Measurements from ENCODE around the gene CCDC149.

CCDC149 gene

DNA sequence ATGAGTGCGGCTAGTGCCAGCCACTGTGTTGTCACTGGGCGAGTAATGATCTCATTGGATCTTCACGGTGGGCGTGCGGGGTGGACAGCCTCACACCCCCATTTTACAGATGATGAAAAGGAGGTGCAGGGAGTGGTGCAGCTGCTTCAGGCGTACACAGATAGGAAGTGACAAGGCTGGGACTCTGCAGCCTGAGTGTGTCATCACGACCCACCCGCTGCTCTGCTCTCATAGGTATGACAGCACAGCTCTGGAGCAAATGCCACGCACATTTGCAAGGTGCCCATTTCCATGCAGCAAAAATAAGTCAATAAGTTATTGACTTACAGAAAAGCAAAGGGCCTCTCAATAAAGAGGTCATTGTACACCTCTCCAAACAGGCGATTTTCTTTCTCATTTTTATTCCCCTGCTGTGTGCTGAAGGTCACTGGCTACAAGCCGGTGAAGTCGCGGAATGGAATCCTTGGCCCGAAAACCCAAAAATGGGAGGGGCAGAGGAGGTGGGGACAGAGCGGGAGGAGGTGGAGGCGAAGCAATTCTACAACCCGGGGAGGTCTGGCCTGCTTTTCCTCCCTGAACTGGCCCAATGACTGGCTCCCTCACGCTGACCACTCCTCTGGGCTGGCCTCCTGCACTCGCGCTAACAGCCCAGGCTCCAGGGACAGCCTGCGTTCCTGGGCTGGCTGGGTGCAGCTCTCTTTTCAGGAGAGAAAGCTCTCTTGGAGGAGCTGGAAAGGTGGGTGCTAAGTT lies 117.8 kb downstream of the CCDC149 start, which contains the start of gene SOD3:
Gene SOD3, plus strand, starts transcription at position 658 of the 750 bp plus-strand sequence. CDS start 3,949 bp downstream, outside the sequence.
- H3K27ac ChIP-seq (ENCODE audit: low read depth, low read length): no peak within 1 kb of the TSS

DNA sequence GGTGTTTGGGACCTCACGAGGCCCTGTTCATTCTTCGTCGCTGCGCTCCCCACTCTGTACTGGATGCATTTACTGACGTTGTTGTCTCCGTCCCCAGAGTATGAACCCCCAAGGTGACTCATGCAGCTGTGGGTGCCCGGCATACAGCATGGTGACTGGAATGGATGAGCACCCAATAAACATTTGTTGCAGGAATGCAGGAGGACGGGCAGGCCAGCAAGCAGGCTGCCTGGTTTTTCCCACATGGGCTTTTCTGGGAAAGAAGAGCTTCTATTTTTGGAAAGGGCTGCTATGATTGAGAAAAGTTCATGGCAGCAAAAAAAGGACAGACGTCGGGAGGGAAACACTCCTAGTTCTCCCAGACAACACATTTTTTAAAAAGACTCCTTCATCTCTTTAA lies 118.4 kb downstream of the CCDC149 start:
- Histone ChIP-seq H3K4me3 (ENCODE audit: low read depth, low read length) (peak overlapping the region; percentile 59; the same call in 1 of the 2 replicates), H3K27ac (ENCODE audit: low read depth, low read length) (no peak overlapping the region)

More for the DNA sequence above, 117.8 kb downstream of the CCDC149 start, which contains the start of gene SOD3:
- Histone ChIP-seq H3K9me3 (ENCODE audit: control insufficient read depth, insufficient read depth, low read depth, low read length) (no peaks in the 10 kb centered on the region), H3K4me3 (ENCODE audit: low read depth, low read length) (peak within 1 kb of the TSS; percentile 59), H3K36me3 (ENCODE audit: control insufficient read depth, insufficient read depth, low read length) (no peaks in the 10 kb centered on the region), H3K4me1 (ENCODE audit: control insufficient read depth, insufficient read depth, low read length) (peaks cover 20% of the 10 kb centered on the region), H3K27me3 (ENCODE audit: control insufficient read depth, insufficient read depth, low read length) (peaks cover 52% of the 10 kb centered on the region), H3K9ac (ENCODE audit: low read length) (no peak within 1 kb of the TSS)

DNA sequence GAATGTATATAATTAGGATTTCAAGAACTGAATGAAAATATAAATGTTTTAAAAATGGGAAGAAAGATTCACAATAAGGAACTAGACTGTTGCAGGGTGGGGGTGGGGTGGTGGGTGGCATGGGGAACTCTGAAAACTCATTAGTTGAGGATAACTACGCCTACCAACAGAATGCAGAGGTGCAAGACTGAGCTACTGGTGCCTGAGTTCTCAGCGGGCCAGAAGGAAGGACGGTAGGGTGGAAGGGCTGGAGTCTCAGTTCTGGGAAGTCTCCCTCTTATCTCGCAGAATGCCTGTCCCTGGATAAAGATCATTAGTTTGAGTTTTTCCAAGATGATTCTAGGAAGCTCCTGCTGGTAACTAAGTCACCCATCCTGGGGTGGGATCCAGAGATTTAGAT lies 118.8 kb downstream of the CCDC149 start:
- no peaks in the 10 kb centered on the region for H3K9me3 ChIP-seq (ENCODE audit: control insufficient read depth, insufficient read depth, low read depth, low read length)
- H3K4me3 ChIP-seq (ENCODE audit: low read depth, low read length): no peak overlapping the region
- peaks cover 41% of the 10 kb centered on the region for H3K27me3 ChIP-seq (ENCODE audit: control insufficient read depth, insufficient read depth, low read length)
- no peaks in the 10 kb centered on the region for H3K36me3 ChIP-seq (ENCODE audit: control insufficient read depth, insufficient read depth, low read length)
- H3K27ac ChIP-seq (ENCODE audit: low read depth, low read length): no peak overlapping the region
- no peak overlapping the region for H3K9ac ChIP-seq (ENCODE audit: low read length)
- peaks cover 20% of the 10 kb centered on the region for H3K4me1 ChIP-seq (ENCODE audit: control insufficient read depth, insufficient read depth, low read length)

More for the DNA sequence above, 118.4 kb downstream of the CCDC149 start:
- no peaks in the 10 kb centered on the region for H3K36me3 ChIP-seq (ENCODE audit: control insufficient read depth, insufficient read depth, low read length)
- no peaks in the 10 kb centered on the region for H3K9me3 ChIP-seq (ENCODE audit: control insufficient read depth, insufficient read depth, low read depth, low read length)
- peaks cover 45% of the 10 kb centered on the region for H3K27me3 ChIP-seq (ENCODE audit: control insufficient read depth, insufficient read depth, low read length)
- H3K4me1 ChIP-seq (ENCODE audit: control insufficient read depth, insufficient read depth, low read length): peaks cover 20% of the 10 kb centered on the region
- H3K9ac ChIP-seq (ENCODE audit: low read length): no peak overlapping the region

DNA sequence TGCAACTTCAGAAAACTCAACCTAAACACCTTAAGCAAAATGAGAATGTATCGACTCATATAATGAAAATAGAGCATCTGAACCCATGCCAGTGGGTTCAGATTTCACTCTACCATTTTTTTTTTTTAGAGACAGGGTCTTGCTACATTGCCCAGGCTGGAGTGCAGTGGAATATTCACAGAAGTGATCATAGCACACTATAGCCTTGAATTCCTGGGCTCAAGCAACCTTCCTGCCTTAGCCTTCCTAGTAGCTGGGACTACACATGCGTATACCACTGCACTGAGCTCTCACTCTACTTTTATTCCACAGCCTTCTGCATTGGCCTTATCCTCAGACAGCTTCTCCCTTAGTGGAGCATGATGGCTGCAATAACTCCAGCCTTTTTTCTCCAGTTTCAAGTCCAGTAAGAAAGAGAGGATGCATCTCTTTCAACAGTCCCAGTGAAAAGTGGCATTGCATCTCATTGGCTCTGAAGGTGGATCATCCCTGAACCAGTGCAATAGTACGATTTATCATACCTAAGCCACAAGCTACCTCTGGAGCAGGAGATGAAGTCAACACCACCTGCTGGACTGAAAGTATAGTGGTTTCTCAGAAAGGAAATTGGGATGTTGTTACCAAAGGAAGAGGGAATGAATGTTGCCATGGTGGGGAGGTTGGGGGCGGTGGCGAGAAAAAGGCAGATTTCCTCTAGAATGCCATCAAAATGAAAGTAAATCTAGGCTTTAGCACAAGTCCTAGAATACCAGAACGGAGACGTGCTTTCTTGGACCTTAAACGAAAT lies 119.4 kb downstream of the CCDC149 start:
- Histone ChIP-seq H3K4me1 (ENCODE audit: control insufficient read depth, insufficient read depth, low read length) (peaks cover 20% of the 10 kb centered on the region), H3K36me3 (ENCODE audit: control insufficient read depth, insufficient read depth, low read length) (no peaks in the 10 kb centered on the region), H3K4me3 (ENCODE audit: low read depth, low read length) (no peak overlapping the region), H3K9ac (ENCODE audit: low read length) (no peak overlapping the region), H3K9me3 (ENCODE audit: control insufficient read depth, insufficient read depth, low read depth, low read length) (no peaks in the 10 kb centered on the region), H3K27me3 (ENCODE audit: control insufficient read depth, insufficient read depth, low read length) (peaks cover 35% of the 10 kb centered on the region), H3K27ac (ENCODE audit: low read depth, low read length) (no peak overlapping the region)

DNA sequence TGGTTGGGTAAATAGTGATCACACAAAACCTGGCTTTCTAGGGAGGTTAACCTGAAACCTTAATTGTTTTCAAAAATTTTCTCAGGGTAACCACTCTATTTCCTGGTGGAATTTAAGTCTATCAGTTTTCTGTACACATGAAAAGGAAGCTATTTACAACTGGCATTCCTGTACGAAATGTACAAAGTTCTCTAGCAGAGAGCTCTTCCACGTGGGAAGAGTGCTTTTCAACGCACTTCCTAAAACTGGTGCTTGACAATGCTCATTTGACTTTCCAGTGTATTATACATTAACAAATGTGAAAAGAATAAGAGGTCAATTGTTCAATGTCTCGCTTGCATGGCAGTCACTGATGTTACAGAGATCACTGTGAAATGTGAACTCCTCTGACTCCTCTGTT lies 120.3 kb downstream of the CCDC149 start:
- no peak overlapping the region for H3K27ac ChIP-seq (ENCODE audit: low read depth, low read length)
- no peak overlapping the region for H3K9ac ChIP-seq (ENCODE audit: low read length)

DNA sequence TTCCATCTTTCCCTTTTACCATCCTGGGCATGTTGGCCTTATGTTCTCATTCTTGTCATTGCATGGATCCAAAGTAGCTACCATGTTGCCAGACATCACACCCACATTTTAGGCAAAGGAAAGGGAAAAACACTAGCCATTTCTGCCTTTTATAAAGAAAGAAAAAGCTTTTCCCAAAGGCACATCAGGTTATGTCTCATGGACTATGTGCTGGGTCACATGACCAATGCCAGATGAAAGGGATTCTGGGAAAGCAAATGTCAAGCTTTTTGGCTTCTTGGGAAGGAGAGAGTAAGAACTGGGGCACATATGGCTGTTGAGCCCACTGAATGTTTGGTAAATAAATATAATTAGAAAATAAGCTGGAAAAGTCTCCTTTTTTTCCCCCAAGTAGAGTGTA lies 121.8 kb downstream of the CCDC149 start:
- H3K9me3 ChIP-seq (ENCODE audit: control insufficient read depth, insufficient read depth, low read depth, low read length): no peaks in the 10 kb centered on the region; the same call in 1 of the 2 replicates
- H3K4me3 ChIP-seq (ENCODE audit: low read depth, low read length): no peak overlapping the region
- no peak overlapping the region for H3K9ac ChIP-seq (ENCODE audit: low read length)
- no peak overlapping the region for H3K27ac ChIP-seq (ENCODE audit: low read depth, low read length)
- H3K4me1 ChIP-seq (ENCODE audit: control insufficient read depth, insufficient read depth, low read length): peaks cover 18% of the 10 kb centered on the region
- no peaks in the 10 kb centered on the region for H3K36me3 ChIP-seq (ENCODE audit: control insufficient read depth, insufficient read depth, low read length)
- peaks cover 11% of the 10 kb centered on the region for H3K27me3 ChIP-seq (ENCODE audit: control insufficient read depth, insufficient read depth, low read length)

More for the DNA sequence above, 120.3 kb downstream of the CCDC149 start:
- Histone ChIP-seq H3K4me1 (ENCODE audit: control insufficient read depth, insufficient read depth, low read length) (peaks cover 20% of the 10 kb centered on the region), H3K27me3 (ENCODE audit: control insufficient read depth, insufficient read depth, low read length) (peaks cover 26% of the 10 kb centered on the region), H3K4me3 (ENCODE audit: low read depth, low read length) (no peak overlapping the region), H3K36me3 (ENCODE audit: control insufficient read depth, insufficient read depth, low read length) (no peaks in the 10 kb centered on the region), H3K9me3 (ENCODE audit: control insufficient read depth, insufficient read depth, low read depth, low read length) (no peaks in the 10 kb centered on the region)

DNA sequence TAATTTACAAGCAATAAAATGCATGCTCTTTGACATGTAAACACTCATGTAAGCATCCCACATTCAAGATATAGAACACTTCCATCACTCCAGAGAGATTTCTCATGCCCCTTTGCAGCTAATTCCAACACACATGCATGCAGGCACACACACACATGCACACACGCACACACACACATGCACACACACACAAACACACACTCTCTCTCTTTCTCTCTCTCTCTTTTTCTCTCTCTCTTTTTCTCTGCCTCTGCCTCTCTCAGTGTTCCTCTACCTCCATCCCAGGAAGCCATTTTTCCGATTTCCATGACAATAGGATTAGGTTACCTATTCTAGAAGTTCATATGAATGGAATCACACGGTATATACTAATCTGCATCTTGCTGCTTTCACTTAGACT lies 129.3 kb downstream of the CCDC149 start:
- H3K9me3 ChIP-seq (ENCODE audit: control insufficient read depth, insufficient read depth, low read depth, low read length): no peaks in the 10 kb centered on the region; the same call in 1 of the 2 replicates
- no peak overlapping the region for H3K27ac ChIP-seq (ENCODE audit: low read depth, low read length)
- H3K4me3 ChIP-seq (ENCODE audit: low read depth, low read length): no peak overlapping the region
- no peaks in the 10 kb centered on the region for H3K36me3 ChIP-seq (ENCODE audit: control insufficient read depth, insufficient read depth, low read length)
- peaks cover 5% of the 10 kb centered on the region; the same call in 1 of the 2 replicates for H3K4me1 ChIP-seq (ENCODE audit: control insufficient read depth, insufficient read depth, low read length)
- H3K9ac ChIP-seq (ENCODE audit: low read length): no peak overlapping the region
- H3K27me3 ChIP-seq (ENCODE audit: control insufficient read depth, insufficient read depth, low read length): no peaks in the 10 kb centered on the region

DNA sequence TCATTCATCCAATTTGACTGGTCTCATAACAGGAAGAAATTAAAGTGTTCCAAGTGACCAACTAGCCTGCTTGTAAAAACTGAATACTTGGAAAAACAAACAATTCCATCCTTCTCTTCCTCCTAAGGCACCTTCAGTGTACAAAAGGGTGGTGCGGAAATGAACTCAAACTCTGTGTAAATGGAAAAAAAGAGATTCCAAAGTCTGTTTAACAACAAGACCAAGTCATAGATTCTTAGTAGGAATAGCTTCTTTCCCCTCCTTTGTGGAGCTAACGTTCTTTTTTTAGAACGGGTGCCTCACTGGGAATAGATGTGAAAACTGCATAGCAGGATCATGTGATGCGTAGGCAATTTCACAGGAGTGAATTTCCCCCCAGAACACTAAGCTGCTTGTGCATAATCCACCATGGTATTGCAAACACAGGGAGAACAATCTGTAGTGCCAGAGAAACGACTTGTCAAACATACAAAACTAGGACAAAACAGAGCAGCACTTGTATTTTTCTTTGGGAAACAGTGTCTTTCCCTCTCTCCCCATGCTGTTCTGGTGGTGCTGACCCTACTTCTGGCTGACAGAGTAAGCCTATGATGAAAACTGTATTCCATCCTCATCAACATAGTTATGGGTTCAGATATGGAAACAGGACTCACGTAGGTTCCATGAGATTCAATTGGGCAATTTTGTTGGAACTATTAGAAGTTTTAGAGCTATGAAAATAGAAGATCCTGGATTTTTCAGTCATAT lies 130.7 kb downstream of the CCDC149 start:
- Histone ChIP-seq H3K9me3 (ENCODE audit: control insufficient read depth, insufficient read depth, low read depth, low read length) (no peaks in the 10 kb centered on the region; the same call in 1 of the 2 replicates), H3K27ac (ENCODE audit: low read depth, low read length) (no peak overlapping the region), H3K27me3 (ENCODE audit: control insufficient read depth, insufficient read depth, low read length) (no peaks in the 10 kb centered on the region), H3K4me3 (ENCODE audit: low read depth, low read length) (no peak overlapping the region), H3K4me1 (ENCODE audit: control insufficient read depth, insufficient read depth, low read length) (peaks cover 5% of the 10 kb centered on the region; the same call in 1 of the 2 replicates), H3K9ac (ENCODE audit: low read length) (no peak overlapping the region), H3K36me3 (ENCODE audit: control insufficient read depth, insufficient read depth, low read length) (no peaks in the 10 kb centered on the region)

DNA sequence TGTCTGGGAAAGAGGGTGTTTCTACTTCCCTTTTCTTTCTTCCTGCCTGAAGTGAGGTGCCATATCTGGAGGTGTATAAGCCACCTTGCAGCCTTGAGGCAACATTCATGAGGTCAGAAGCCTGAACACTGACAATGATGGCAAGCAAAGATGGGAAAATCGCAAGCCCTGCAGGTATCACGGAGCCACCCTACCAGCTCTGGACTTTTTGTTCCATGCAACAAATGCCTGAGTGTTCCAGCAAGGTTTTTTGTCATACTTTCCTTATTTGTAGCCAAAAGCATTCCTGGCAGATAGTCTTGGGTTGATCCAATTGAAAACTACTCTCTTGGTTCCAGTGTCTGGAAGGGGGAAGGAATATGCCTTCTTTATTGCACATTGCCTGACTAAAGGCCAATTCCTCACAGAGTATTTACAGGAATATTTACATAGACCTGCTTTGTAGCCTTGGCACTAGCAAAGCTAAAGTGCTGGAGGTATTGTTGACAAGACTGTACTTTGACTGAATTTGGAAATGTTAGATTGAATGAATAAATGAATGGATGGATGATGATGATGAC lies 131.8 kb downstream of the CCDC149 start:
- Histone ChIP-seq H3K36me3 (ENCODE audit: control insufficient read depth, insufficient read depth, low read length) (no peaks in the 10 kb centered on the region), H3K4me1 (ENCODE audit: control insufficient read depth, insufficient read depth, low read length) (peaks cover 5% of the 10 kb centered on the region; the same call in 1 of the 2 replicates), H3K4me3 (ENCODE audit: low read depth, low read length) (no peak overlapping the region), H3K9me3 (ENCODE audit: control insufficient read depth, insufficient read depth, low read depth, low read length) (no peaks in the 10 kb centered on the region; the same call in 1 of the 2 replicates), H3K9ac (ENCODE audit: low read length) (no peak overlapping the region), H3K27ac (ENCODE audit: low read depth, low read length) (no peak overlapping the region), H3K27me3 (ENCODE audit: control insufficient read depth, insufficient read depth, low read length) (no peaks in the 10 kb centered on the region)

DNA sequence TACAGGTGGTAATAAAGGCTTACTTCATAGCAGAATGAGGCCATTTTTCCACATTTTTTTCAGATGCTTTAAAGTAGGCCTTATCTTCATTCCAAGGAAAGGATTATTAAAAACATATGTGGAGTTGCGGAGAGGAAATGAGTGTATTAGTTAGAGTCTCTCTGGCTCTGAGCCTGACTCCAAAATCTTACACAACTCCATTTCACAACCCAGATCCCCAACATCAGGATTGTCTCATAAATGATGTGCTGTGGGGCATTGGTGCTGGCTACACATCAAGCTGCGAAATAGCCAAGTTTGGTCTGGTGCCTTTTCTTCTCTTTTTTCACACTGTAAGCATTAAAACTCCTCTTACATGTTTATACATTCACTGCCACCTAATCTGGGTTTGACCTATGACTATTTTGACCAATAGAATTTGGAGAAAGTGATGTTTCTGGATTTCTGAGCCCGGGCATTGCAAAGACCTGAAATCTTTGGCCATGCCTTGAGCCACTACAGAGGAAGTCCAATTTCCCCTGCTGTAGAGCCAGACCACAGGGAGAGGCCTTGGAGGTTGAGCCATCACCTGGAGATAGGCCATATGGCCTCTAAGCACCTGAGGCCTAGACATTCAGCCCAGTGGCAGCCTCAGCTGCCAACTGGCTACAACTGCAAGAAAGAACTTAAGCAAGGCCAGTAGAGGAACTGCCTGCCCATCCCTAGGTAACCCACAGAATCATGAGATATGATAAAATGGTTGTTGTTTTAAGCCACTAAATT lies 134.2 kb downstream of the CCDC149 start:
- Histone ChIP-seq H3K27me3 (ENCODE audit: control insufficient read depth, insufficient read depth, low read length) (no peaks in the 10 kb centered on the region), H3K4me3 (ENCODE audit: low read depth, low read length) (no peak overlapping the region), H3K27ac (ENCODE audit: low read depth, low read length) (no peak overlapping the region), H3K9ac (ENCODE audit: low read length) (no peak overlapping the region), H3K36me3 (ENCODE audit: control insufficient read depth, insufficient read depth, low read length) (no peaks in the 10 kb centered on the region), H3K4me1 (ENCODE audit: control insufficient read depth, insufficient read depth, low read length) (peaks cover 4% of the 10 kb centered on the region; the same call in 1 of the 2 replicates), H3K9me3 (ENCODE audit: control insufficient read depth, insufficient read depth, low read depth, low read length) (no peaks in the 10 kb centered on the region)
